K562 treated with DMSO at 1 percent for 48 hours (cell line): ENCODE results near the gene NALF2. TPM values are rescaled to one million over a fixed set of nuclear protein-coding genes. Genes with fewer than 3 reads are reported as not detected.

Experiments used
- total RNA-seq: library from RNA; unstranded; fragments of 300-600 nt; gene quantifications from 2 replicates; pipeline ENCODE4 v1.2.3, GENCODE V29; 2022; ENCODE audit warnings: low replicate concordance; ENCODE audit errors: extremely low read depth

Gene NALF2
- not detected in 2 replicates for total RNA-seq

DNA sequence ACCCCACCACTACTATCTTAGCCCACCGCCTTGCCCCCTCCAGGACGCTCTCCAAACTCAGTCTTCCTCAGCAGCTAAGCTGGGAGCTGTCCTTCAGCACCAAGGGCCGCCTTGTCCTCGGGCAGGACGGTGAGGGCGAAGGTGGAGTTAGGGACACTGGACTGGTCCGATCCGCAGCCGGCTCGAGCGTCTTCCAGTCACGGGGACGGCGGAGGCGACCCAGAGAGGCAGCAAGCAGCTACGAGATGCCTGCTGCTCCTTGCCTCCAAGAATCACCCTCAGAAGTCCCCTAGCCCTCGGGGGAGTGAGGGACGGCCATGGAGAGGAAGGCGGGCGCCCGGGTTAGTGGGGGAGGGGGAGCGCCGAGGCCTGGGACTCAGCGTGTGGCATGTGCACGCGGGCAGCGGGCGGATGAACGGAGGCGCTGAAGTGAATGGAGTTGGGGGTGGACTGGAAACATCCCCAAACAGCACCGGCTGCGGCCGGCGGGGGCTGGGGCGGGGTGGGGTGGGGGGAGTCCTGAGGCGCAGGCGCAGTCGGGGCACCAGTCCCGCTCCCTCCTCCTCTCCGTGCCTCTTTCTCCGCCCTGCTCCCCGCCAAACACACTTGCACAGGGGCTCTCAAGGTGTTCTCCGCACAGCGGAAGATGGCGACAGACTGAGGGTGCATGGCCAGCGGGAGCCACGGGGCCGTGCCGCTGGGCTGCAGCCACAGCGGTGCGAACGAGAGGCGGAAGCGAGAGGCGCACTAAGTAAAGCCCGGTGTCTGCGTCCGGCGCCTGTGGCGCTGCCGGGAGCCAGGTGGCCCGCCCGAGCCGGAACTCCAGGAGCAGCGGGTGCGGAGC is at the start of gene NALF2:
NALF2 (plus strand) TSS at position 545 of the 844 bp plus-strand sequence. CDS start 957 bp downstream, outside the sequence.

Other genes starting within 250 kb of the NALF2 start
- not detected in 2 replicates for gene EDA, start 111.8 kb downstream of the NALF2 start, total RNA-seq